ENCODE data around the gene ARRB1.
A peak's percentile ranks its signal among the peaks of the same experiment; 100 is the strongest.

Gene ARRB1

GRCh38 chr11:75273411-75274391 is 77.8 kb downstream of the ARRB1 start:
- H3K4me1 ChIP-seq: peaks cover 63% of the 10 kb centered on the region
- no peak for TF ChIP-seq Cebpa-rat (IDR thresholded peaks at IDR 0.05)
- peaks cover 76% of the 10 kb centered on the region for H3K36me3 ChIP-seq
- H3K4me2 ChIP-seq: peak overlapping the region; percentile 80
- peak overlapping the region; percentile 50; the same call in 1 of the 2 replicates for H3K9ac ChIP-seq
- H3K4me3 ChIP-seq: no peak overlapping the region
- peak overlapping the region; percentile 66 for H3K27ac ChIP-seq
- no peaks in the 10 kb centered on the region for H4K20me1 ChIP-seq
- H3K27me3 ChIP-seq: no peaks in the 10 kb centered on the region
- H3K9me3 ChIP-seq: no peaks in the 10 kb centered on the region

DNA sequence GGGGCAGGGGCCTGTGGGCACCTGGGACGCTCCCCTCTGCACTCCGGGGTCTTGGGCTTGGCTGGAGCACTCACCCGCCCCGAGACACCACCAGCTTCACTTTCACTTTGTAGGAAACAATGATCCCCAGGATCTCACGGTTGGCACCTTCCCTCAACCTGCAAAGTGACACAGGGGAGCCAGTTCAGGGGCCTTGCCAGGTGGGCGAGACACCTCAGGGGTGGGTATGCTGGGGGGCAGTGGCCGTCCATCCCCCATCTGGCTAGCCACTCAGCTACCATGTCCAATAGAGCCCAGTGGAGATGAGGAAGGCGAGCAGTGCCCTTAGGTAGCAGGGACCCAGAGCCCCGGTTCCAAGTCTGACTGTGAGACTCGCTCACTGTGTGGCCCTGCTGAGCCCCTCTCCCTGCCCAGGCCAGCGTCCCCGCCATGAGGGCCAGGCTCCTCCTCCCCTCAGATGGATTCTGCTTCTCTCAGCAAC is 78.6 kb downstream of the ARRB1 start:
- Histone ChIP-seq H3K4me2 (peak overlapping the region; percentile 80), H3K4me3 (no peak overlapping the region), H3K9ac (peak overlapping the region; percentile 50; the same call in 1 of the 2 replicates), H3K9me3 (no peaks in the 10 kb centered on the region), H4K20me1 (no peaks in the 10 kb centered on the region), H3K36me3 (peaks cover 74% of the 10 kb centered on the region), H3K4me1 (peaks cover 63% of the 10 kb centered on the region), H3K27ac (peak overlapping the region; percentile 66), H3K27me3 (no peaks in the 10 kb centered on the region)
- no peak for TF ChIP-seq Cebpa-rat (IDR thresholded peaks at IDR 0.05)

- H4K20me1 ChIP-seq: no peaks in the 10 kb centered on the region
- H3K9ac ChIP-seq: peak overlapping the region; percentile 50; the same call in 1 of the 2 replicates
Observed at GRCh38 chr11:75272391-75272790, 79.1 kb downstream of the ARRB1 start.

GRCh38 chr11:75271730-75272129 is 79.7 kb downstream of the ARRB1 start:
- Histone ChIP-seq H4K20me1 (no peaks in the 10 kb centered on the region), H3K9me3 (no peaks in the 10 kb centered on the region), H3K9ac (no peak overlapping the region), H3K27ac (peak overlapping the region; percentile 8; the same call in 1 of the 2 replicates), H3K4me3 (no peak overlapping the region), H3K4me2 (peak overlapping the region; percentile 33), H3K4me1 (peaks cover 57% of the 10 kb centered on the region), H3K36me3 (peaks cover 69% of the 10 kb centered on the region), H3K27me3 (no peaks in the 10 kb centered on the region)
- TF ChIP-seq Cebpa-rat (IDR thresholded peaks at IDR 0.05): no peak

More at GRCh38 chr11:75272391-75272790, 79.1 kb downstream of the ARRB1 start:
- Histone ChIP-seq H3K9me3 (no peaks in the 10 kb centered on the region), H3K4me1 (peaks cover 62% of the 10 kb centered on the region), H3K4me3 (no peak overlapping the region), H3K27ac (peak overlapping the region; percentile 66), H3K4me2 (peak overlapping the region; percentile 80), H3K27me3 (no peaks in the 10 kb centered on the region), H3K36me3 (peaks cover 69% of the 10 kb centered on the region)
- TF ChIP-seq Cebpa-rat (IDR thresholded peaks at IDR 0.05): no peak

DNA sequence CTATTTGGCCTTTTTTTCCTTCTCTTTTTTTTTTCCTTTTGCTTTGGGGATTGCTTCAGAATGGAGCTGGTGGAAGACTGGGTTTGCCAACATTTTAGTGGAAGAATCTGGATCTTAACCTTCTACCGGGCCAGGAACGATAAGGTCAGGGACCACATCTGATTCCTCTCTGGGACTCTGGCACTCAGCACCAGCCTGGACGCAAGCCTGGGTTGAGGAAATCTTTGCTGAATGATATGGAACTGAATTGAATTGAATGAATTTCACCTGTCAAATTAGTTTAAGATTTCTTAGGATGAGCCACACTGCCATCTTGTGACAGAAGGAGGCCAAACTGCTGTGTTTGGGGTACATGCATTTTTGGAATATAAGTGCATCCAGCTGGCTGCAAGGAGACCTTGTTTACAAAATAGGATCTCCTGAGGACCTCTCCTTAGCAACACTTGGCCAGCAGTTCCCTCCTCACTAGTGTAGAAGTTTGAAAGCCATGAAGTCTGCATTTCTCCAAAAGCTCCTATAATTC is 80.5 kb downstream of the ARRB1 start:
- Histone ChIP-seq H3K4me3 (no peak overlapping the region), H3K9me3 (no peaks in the 10 kb centered on the region), H3K36me3 (peaks cover 71% of the 10 kb centered on the region), H3K27ac (no peak overlapping the region), H3K4me2 (no peak overlapping the region), H4K20me1 (no peaks in the 10 kb centered on the region), H3K27me3 (no peaks in the 10 kb centered on the region), H3K4me1 (peaks cover 57% of the 10 kb centered on the region), H3K9ac (no peak overlapping the region)
- no peak for TF ChIP-seq Cebpa-rat (IDR thresholded peaks at IDR 0.05)

DNA sequence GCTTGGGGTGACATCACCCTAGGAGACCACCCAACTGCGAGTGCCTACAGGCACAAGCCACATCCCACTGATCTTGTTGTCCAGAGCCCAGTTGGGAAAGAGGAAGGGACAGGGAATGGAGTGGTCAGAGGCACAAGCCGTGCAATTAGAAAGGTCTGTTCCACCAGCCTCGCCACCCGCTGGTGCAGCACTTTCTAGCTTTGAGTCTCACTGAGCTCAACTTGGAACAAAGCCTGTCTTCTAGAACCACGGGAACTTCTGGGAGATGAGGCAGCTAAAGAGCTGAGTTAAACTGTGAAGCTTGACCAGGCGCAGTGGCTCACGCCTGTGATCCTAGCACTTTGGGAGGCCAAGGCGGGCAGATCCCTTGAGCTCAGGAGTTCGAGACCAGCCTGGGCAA is 81.6 kb downstream of the ARRB1 start:
- H3K4me1 ChIP-seq: peaks cover 54% of the 10 kb centered on the region
- no peaks in the 10 kb centered on the region for H3K9me3 ChIP-seq
- H3K27me3 ChIP-seq: no peaks in the 10 kb centered on the region
- no peak overlapping the region for H3K4me3 ChIP-seq
- H3K27ac ChIP-seq: no peak overlapping the region
- peaks cover 78% of the 10 kb centered on the region for H3K36me3 ChIP-seq
- no peaks in the 10 kb centered on the region for H4K20me1 ChIP-seq
- no peak for TF ChIP-seq Cebpa-rat (IDR thresholded peaks at IDR 0.05)
- H3K9ac ChIP-seq: no peak overlapping the region
- H3K4me2 ChIP-seq: no peak overlapping the region

DNA sequence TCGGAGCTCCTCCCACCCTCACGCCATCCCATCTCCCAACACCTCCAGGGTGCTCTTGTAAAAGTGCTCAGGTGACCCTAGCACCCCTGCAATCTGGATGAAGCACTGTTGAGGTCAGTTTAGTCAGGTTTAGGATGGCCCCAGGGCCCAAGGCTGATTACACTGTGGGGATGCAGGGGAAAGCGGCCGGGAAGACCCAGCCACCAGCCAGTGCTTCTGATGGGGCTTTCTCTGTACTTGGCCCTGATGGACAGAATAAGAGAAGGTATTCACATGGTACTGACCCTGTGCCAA is 82.1 kb downstream of the ARRB1 start:
- peaks cover 78% of the 10 kb centered on the region for H3K36me3 ChIP-seq
- TF ChIP-seq Cebpa-rat (IDR thresholded peaks at IDR 0.05): no peak

GRCh38 chr11:75268626-75269366 is 82.7 kb downstream of the ARRB1 start:
- no peak for TF ChIP-seq Cebpa-rat (IDR thresholded peaks at IDR 0.05)
- Histone ChIP-seq H3K9ac (no peak overlapping the region), H3K36me3 (peaks cover 73% of the 10 kb centered on the region), H3K27ac (no peak overlapping the region), H4K20me1 (no peaks in the 10 kb centered on the region), H3K4me2 (no peak overlapping the region), H3K4me3 (no peak overlapping the region), H3K27me3 (no peaks in the 10 kb centered on the region), H3K4me1 (peaks cover 55% of the 10 kb centered on the region), H3K9me3 (no peaks in the 10 kb centered on the region)

More for the DNA sequence above, 82.1 kb downstream of the ARRB1 start:
- no peak overlapping the region for H3K27ac ChIP-seq
- no peak overlapping the region for H3K4me2 ChIP-seq
- H4K20me1 ChIP-seq: no peaks in the 10 kb centered on the region
- H3K4me1 ChIP-seq: peaks cover 55% of the 10 kb centered on the region
- no peaks in the 10 kb centered on the region for H3K27me3 ChIP-seq
- no peaks in the 10 kb centered on the region for H3K9me3 ChIP-seq
- H3K9ac ChIP-seq: no peak overlapping the region
- H3K4me3 ChIP-seq: no peak overlapping the region

DNA sequence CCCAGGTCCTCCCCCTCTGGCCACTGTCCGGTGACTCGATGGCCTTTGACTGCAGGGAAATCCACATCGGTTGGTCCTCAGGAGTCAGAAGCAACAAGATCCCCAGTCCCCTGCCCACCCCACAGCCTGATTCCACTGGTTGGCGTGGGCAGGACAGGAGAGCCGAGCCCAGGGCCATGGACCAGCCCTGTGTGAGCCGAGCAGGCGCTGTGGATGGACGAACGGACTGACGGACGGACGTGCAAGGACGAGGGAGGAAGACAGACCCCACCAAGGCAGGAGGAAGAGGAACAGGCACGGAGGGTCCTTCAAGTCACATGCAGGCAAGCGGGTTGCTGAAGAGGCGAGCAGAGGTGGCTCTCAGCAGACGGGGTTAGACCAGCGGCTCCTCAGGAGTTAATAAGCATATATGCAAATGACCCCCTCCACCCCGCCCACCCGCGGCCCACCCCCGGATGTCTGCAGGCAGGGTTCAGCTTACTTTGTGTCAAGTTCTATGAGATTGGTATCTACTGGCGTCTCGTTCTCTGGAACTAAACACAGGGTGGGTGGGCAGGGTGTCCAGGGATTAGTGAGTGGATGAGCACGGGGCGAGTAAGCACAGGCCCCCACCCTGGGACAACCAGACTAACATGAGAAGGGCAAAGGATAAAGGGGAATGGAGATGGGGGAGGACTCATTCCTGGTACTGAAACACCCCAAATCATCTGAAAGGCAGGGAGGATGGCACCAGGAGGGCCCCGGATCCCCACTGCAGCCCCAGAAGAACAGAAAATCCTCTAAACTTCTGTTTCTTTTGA is 84.1 kb downstream of the ARRB1 start:
- Histone ChIP-seq H3K4me2 (no peak overlapping the region), H4K20me1 (no peaks in the 10 kb centered on the region)

More for the DNA sequence above, 84.1 kb downstream of the ARRB1 start:
- no peak for TF ChIP-seq Cebpa-rat (IDR thresholded peaks at IDR 0.05)
- Histone ChIP-seq H3K36me3 (peaks cover 61% of the 10 kb centered on the region), H3K27me3 (no peaks in the 10 kb centered on the region), H3K4me3 (no peak overlapping the region), H3K27ac (no peak overlapping the region), H3K9ac (no peak overlapping the region), H3K4me1 (peaks cover 51% of the 10 kb centered on the region), H3K9me3 (no peaks in the 10 kb centered on the region)

Measured in BLaER1 (cell line).